ENCODE measurements around the gene IQCH. TPM values are rescaled to one million over a fixed set of nuclear protein-coding genes. Genes with fewer than 3 reads are reported as not detected.
A peak's percentile ranks its signal among the peaks of the same experiment; 100 is the strongest.

Gene IQCH
- total RNA-seq, 1 experiment from 2014 or later = 1.9 TPM

DNA sequence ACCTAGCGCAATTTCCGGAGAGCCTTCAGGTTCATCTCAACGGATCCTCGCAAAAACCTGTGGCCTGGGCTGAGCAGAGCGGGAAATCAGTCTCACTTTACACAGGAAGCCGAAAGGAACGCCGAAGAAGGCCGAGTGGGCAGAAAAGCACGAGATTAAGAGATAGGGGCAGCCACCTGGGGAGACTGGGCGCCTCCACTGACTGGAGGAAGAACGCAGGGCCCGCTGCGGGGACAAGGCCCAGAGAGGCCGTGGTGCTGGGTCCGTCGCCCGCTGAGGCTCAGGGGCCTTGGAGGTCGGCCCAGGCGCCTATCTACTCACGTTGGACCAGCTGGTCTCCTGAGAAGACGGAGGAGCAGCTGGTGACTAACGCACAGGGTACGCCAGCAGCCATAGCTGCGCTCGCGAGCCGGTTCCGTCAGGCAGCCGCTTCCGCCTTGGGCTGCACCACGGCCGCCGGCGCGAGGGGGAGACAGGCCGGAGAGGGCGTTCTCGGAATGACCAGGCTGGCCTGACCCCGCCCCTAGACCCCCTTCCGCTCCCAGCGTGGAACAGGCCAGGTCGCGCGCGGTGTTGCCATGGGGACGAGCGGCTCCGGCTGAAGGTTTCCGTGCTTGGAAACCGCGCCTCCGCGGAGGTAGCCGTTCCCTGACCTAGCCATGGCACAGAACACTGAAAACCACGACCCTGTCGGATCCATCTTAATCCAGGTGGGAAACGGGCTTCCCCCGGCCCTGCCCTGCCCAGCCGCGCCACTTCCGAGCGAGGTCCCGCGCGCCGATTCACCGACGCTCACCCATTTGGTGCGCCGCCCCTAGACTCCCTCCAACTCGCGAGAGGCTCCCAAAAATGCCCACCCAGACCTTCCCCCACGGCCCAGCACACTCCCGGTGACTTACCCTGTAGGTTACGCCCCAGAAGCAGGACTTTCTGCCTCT lies at the start of gene IQCH, which contains the start of gene AAGAB (continued):
- TF ChIP-seq, protein P1, sequence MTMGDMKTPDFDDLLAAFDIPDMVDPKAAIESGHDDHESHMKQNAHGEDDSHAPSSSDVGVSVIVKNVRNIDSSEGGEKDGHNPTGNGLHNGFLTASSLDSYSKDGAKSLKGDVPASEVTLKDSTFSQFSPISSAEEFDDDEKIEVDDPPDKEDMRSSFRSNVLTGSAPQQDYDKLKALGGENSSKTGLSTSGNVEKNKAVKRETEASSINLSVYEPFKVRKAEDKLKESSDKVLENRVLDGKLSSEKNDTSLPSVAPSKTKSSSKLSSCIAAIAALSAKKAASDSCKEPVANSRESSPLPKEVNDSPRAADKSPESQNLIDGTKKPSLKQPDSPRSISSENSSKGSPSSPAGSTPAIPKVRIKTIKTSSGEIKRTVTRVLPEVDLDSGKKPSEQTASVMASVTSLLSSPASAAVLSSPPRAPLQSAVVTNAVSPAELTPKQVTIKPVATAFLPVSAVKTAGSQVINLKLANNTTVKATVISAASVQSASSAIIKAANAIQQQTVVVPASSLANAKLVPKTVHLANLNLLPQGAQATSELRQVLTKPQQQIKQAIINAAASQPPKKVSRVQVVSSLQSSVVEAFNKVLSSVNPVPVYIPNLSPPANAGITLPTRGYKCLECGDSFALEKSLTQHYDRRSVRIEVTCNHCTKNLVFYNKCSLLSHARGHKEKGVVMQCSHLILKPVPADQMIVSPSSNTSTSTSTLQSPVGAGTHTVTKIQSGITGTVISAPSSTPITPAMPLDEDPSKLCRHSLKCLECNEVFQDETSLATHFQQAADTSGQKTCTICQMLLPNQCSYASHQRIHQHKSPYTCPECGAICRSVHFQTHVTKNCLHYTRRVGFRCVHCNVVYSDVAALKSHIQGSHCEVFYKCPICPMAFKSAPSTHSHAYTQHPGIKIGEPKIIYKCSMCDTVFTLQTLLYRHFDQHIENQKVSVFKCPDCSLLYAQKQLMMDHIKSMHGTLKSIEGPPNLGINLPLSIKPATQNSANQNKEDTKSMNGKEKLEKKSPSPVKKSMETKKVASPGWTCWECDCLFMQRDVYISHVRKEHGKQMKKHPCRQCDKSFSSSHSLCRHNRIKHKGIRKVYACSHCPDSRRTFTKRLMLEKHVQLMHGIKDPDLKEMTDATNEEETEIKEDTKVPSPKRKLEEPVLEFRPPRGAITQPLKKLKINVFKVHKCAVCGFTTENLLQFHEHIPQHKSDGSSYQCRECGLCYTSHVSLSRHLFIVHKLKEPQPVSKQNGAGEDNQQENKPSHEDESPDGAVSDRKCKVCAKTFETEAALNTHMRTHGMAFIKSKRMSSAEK (CRISPR knock-in tag; IDR thresholded peaks at IDR 0.05; ENCODE audit: borderline replicate concordance) = no peak
- TF ChIP-seq NFYB (CRISPR knock-in tag; conservative IDR thresholded peaks at IDR 0.05; ENCODE audit: low read depth) (peak; percentile 41), GRHL2 (CRISPR knock-in tag; IDR thresholded peaks at IDR 0.05; ENCODE audit: insufficient replicate concordance, severe bottlenecking) (no peak), ZNF232 (CRISPR knock-in tag; IDR thresholded peaks at IDR 0.05) (0 out of 2 replicates have a peak, but pooled peaks have one; percentile 32), MYBL2 (CRISPR knock-in tag; IDR thresholded peaks at IDR 0.05) (0 out of 2 replicates have a peak, but pooled peaks have one; percentile 89), ZNF317 (CRISPR knock-in tag; IDR thresholded peaks at IDR 0.05; ENCODE audit: borderline replicate concordance, low read depth) (no peak), RELA (CRISPR knock-in tag; IDR thresholded peaks at IDR 0.05; ENCODE audit: borderline replicate concordance) (no peak), ETV6 (CRISPR knock-in tag; IDR thresholded peaks at IDR 0.05) (peak; percentile 67), ZNF263 (CRISPR knock-in tag; IDR thresholded peaks at IDR 0.05; ENCODE audit: low read depth) (no peak)
- TF ChIP-seq, protein P2, sequence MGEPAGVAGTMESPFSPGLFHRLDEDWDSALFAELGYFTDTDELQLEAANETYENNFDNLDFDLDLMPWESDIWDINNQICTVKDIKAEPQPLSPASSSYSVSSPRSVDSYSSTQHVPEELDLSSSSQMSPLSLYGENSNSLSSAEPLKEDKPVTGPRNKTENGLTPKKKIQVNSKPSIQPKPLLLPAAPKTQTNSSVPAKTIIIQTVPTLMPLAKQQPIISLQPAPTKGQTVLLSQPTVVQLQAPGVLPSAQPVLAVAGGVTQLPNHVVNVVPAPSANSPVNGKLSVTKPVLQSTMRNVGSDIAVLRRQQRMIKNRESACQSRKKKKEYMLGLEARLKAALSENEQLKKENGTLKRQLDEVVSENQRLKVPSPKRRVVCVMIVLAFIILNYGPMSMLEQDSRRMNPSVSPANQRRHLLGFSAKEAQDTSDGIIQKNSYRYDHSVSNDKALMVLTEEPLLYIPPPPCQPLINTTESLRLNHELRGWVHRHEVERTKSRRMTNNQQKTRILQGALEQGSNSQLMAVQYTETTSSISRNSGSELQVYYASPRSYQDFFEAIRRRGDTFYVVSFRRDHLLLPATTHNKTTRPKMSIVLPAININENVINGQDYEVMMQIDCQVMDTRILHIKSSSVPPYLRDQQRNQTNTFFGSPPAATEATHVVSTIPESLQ (CRISPR knock-in tag; IDR thresholded peaks at IDR 0.05) = no peak
- TF ChIP-seq, protein P3, sequence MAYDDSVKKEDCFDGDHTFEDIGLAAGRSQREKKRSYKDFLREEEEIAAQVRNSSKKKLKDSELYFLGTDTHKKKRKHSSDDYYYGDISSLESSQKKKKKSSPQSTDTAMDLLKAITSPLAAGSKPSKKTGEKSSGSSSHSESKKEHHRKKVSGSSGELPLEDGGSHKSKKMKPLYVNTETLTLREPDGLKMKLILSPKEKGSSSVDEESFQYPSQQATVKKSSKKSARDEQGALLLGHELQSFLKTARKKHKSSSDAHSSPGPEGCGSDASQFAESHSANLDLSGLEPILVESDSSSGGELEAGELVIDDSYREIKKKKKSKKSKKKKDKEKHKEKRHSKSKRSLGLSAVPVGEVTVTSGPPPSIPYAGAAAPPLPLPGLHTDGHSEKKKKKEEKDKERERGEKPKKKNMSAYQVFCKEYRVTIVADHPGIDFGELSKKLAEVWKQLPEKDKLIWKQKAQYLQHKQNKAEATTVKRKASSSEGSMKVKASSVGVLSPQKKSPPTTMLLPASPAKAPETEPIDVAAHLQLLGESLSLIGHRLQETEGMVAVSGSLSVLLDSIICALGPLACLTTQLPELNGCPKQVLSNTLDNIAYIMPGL (CRISPR knock-in tag; IDR thresholded peaks at IDR 0.05) = peak; percentile 59; the same call in 1 of the 2 replicates
- TF ChIP-seq, protein P4, sequence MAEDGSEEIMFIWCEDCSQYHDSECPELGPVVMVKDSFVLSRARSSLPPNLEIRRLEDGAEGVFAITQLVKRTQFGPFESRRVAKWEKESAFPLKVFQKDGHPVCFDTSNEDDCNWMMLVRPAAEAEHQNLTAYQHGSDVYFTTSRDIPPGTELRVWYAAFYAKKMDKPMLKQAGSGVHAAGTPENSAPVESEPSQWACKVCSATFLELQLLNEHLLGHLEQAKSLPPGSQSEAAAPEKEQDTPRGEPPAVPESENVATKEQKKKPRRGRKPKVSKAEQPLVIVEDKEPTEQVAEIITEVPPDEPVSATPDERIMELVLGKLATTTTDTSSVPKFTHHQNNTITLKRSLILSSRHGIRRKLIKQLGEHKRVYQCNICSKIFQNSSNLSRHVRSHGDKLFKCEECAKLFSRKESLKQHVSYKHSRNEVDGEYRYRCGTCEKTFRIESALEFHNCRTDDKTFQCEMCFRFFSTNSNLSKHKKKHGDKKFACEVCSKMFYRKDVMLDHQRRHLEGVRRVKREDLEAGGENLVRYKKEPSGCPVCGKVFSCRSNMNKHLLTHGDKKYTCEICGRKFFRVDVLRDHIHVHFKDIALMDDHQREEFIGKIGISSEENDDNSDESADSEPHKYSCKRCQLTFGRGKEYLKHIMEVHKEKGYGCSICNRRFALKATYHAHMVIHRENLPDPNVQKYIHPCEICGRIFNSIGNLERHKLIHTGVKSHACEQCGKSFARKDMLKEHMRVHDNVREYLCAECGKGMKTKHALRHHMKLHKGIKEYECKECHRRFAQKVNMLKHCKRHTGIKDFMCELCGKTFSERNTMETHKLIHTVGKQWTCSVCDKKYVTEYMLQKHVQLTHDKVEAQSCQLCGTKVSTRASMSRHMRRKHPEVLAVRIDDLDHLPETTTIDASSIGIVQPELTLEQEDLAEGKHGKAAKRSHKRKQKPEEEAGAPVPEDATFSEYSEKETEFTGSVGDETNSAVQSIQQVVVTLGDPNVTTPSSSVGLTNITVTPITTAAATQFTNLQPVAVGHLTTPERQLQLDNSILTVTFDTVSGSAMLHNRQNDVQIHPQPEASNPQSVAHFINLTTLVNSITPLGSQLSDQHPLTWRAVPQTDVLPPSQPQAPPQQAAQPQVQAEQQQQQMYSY (CRISPR knock-in tag; IDR thresholded peaks at IDR 0.05) = no peak
- TF ChIP-seq, protein P5, sequence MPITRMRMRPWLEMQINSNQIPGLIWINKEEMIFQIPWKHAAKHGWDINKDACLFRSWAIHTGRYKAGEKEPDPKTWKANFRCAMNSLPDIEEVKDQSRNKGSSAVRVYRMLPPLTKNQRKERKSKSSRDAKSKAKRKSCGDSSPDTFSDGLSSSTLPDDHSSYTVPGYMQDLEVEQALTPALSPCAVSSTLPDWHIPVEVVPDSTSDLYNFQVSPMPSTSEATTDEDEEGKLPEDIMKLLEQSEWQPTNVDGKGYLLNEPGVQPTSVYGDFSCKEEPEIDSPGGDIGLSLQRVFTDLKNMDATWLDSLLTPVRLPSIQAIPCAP (CRISPR knock-in tag; IDR thresholded peaks at IDR 0.05) = 0 out of 2 replicates have a peak, but pooled peaks have one; percentile 11
- TF ChIP-seq, protein P6, sequence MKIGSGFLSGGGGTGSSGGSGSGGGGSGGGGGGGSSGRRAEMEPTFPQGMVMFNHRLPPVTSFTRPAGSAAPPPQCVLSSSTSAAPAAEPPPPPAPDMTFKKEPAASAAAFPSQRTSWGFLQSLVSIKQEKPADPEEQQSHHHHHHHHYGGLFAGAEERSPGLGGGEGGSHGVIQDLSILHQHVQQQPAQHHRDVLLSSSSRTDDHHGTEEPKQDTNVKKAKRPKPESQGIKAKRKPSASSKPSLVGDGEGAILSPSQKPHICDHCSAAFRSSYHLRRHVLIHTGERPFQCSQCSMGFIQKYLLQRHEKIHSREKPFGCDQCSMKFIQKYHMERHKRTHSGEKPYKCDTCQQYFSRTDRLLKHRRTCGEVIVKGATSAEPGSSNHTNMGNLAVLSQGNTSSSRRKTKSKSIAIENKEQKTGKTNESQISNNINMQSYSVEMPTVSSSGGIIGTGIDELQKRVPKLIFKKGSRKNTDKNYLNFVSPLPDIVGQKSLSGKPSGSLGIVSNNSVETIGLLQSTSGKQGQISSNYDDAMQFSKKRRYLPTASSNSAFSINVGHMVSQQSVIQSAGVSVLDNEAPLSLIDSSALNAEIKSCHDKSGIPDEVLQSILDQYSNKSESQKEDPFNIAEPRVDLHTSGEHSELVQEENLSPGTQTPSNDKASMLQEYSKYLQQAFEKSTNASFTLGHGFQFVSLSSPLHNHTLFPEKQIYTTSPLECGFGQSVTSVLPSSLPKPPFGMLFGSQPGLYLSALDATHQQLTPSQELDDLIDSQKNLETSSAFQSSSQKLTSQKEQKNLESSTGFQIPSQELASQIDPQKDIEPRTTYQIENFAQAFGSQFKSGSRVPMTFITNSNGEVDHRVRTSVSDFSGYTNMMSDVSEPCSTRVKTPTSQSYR (CRISPR knock-in tag; IDR thresholded peaks at IDR 0.05) = 0 out of 2 replicates have a peak, but pooled peaks have one; percentile 23
